Ovary (tissue), 3 donors: ENCODE data around the gene PLXNB2.

ENCODE experiments used
- CTCF ChIP-seq, 3 donors: fragments of 450-650 bp in 2 of 3; fragments of 200-600 bp in 1 of 3; IDR thresholded peaks; one replicate each; pipeline versions ENCODE4 v1.5.1 to v1.8.0; 2016 to 2022; ENCODE audit warnings: antibody characterized with exemption in 3 of 3, mild to moderate bottlenecking in 1 of 3
- POLR2A ChIP-seq: fragments of 450-650 bp; IDR thresholded peaks from one replicate; pipeline ENCODE4 v1.6.1; 2017; ENCODE audit warnings: antibody characterized with exemption, mild to moderate bottlenecking, moderate library complexity
- donor health status: DM: no; HTN: no; CAD: no.

DNA sequence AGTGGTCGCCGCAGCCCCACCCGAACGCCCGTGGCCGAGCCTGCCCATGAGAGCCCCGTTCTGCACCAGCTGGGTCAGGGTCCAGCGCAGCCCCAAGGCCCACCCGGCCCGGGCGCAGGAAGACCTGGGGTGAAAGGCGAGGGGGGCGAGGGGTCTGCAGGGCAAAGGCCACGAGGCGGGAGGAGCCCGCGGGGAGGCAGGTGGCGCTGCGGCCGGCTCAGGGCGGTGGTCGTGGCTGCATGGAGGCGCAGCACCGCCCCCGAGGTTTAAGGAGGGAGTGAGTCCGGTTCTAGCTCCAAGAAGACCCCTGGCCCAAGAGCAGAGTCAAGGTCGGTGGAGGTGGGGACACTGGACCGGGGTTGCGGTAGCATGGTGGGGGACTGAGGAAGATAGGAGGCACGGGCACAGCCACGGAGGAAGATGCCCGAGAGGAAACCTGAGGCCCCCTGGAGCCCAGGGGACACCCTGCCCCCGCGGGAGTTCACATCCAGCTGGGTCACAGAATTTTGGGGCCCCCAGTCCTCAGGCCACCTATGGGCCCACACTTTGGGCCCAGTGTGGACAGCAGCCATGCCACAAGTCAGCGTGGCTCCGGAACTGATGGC is 55.9 kb downstream of the PLXNB2 start:
- TF ChIP-seq CTCF (IDR thresholded peaks at IDR 0.05) (no peak), POLR2A (no peak)
